GM21528 (cell line): ENCODE data around the gene L3MBTL3.

Source experiments
- ATAC-seq: cut with Tn5 transposase; IDR thresholded peaks from one replicate; pipeline ENCODE4 v1.9.1; 2021; ENCODE audit warnings: mild to moderate bottlenecking, moderate library complexity; ENCODE audit not compliant: unreplicated experiment, low FRiP score

Gene L3MBTL3

GRCh38 chr6:130018292-130018743 is at the start of gene L3MBTL3:
Gene L3MBTL3 (plus strand): TSS chr6:130018581. CDS start chr6:130042700, 24,119 bp downstream.
- peak; percentile 71 for ATAC-seq

DNA sequence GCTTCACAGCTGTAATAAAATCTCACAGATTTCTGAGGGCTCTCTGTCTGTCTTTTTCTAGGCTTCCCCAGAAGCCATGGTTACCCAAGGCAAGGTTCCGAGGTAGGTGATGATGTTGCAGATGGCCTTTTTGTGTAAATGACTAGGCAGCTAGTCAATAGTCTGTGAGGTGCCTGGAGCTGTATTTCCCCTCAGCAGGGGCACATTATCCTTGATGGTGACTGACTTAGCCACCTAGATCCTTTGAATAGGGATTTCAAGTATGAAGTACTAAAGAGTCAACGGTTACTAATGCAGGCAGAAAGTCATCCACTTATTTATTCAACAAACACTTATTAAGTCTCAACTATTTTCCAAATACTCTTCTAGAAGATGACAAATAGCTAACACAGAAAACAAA is 49.3 kb upstream of the L3MBTL3 start:
- ATAC-seq: no peak

GRCh38 chr6:129976110-129976509 is 42.3 kb upstream of the L3MBTL3 start:
- no peak for ATAC-seq

- ATAC-seq: no peak
These were observed 40.0 kb upstream of the L3MBTL3 start for GRCh38 chr6:129978148-129978916.

DNA sequence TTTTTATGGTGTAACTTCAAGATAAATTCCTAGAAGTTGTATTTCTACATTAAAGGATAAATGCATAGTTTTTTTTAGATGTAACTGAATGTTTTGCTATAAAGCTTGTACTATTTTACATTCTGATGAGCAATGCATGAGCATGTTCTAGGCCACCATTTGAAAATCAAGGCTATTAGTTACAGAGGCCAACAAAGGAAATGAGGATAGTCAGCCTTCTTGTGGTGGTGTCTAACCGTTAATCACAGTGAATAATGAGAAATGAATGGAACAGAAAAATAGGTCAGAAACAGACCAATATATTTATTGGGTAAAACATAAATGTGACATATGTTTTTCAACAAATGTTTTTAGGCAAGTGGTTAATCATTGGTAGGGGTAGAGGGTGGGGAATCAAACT is 37.6 kb upstream of the L3MBTL3 start:
- no peak for ATAC-seq

- ATAC-seq: no peak
These were observed 36.8 kb upstream of the L3MBTL3 start for GRCh38 chr6:129981598-129981997.

GRCh38 chr6:129989396-129989795 is 29.0 kb upstream of the L3MBTL3 start:
- ATAC-seq: no peak

GRCh38 chr6:129992881-129993280 is 25.5 kb upstream of the L3MBTL3 start:
- ATAC-seq: no peak

- ATAC-seq: no peak
These were observed 24.0 kb upstream of the L3MBTL3 start for GRCh38 chr6:129994410-129994809.

DNA sequence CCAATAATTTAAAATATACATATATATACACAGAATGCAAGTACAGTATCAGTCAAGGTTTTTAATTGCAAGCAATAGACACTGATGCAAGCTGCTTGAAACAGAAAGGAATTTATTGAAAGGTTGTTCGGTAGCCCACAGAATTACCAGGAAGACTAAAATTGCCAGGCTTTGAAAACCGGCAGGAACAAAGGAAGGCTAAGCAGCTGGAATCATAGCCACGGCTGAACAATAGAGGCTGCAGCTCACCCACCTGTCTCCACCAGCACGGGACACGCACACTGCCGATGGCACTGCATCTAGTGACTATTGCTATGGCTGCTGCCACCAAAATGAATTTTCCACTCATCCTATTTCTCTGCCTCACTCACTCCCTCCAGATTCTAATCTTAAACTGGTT is 22.0 kb upstream of the L3MBTL3 start:
- no peak for ATAC-seq

- no peak for ATAC-seq
These were observed 17.6 kb upstream of the L3MBTL3 start for GRCh38 chr6:130000526-130001421.

DNA sequence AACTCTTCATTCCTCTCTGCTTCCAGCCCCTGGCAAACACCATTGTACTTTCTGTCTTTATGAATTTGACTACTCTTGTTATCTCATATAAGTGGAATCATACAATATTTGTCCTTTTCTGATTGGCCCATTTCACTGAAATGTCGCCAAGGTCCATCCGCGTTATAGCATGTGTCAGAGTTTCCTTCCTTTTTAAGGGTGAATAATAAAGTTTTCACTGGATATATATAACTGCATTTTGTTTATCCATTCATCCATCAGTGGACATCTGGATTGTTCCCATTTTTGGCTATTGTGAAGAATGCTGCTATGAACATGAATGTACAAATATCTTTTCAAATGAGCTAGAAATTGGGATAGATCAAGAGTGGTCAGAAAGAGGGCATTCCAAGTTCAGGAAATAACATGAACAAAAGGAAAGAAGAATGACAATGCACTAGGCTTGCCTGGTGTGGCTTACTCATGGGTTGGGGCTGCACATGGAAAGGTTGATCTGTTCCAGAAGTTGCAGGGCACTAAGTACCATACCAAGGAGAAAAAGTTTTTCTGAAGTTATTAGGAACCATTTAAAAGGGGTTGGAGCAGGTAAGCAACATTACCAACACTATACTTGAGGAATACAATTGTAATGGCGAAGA is 10.0 kb upstream of the L3MBTL3 start:
- no peak for ATAC-seq

GRCh38 chr6:130009146-130009545 is 9.2 kb upstream of the L3MBTL3 start:
- no peak for ATAC-seq

GRCh38 chr6:130010387-130010786 is 8.0 kb upstream of the L3MBTL3 start:
- ATAC-seq: no peak

DNA sequence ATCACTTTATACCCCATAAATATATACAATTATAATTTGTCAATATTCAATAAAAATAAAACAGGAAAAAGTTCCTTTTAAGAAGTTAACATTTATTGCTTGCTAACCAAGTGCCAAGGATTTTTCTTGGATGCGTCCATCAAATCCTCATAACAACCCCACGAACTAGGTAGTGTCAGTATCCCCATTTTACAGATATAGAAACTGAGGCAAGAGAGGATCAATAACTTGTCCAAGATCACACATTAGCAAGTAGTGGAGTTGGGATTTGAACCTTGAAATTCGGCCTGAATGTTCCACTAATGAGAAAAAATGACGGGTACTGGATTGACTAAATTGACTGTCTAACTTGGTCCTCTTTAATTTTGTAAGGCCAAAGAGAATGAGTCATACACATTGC is 5.7 kb upstream of the L3MBTL3 start:
- ATAC-seq: no peak

GRCh38 chr6:130018744-130019325 is 454 bp downstream of the L3MBTL3 start:
- ATAC-seq: peak; percentile 38

DNA sequence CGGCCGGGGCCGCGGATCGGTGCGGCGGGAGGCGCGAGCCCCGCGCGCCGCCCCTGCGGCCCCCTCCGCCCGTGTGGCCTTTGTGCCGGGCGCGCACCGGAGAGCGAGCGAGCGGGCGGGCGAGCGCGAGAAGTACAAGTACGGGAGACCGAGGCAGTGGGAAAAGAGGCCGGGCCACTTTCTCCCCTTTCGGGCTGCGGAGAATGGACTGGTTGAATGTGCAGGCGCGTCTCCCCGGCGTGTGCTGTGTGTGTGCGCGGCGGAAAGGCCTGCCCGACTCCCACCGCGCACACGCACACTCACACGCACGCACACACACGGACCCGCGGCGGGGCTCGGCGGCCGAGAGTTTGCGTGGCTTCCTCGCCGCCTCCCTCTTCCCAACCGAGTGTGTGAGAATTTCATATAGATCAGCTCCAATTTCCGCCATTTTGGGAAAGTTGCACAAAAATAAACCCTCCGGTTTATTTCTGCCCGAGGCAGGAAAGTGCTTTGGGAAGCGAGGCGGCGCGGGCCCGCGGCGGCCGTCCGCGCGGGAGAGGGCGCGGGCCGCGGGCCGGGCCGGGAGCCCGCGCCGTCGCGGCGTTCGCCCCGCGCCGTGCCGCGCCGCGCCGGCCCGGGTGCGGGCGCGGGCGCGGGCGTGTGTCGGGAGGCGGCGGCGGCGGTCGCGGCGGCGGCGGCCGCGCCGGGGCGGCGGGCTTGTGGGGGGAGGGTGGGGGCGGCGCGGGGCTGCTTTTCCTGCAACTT is 1.1 kb downstream of the L3MBTL3 start:
- peak; percentile 32 for ATAC-seq

DNA sequence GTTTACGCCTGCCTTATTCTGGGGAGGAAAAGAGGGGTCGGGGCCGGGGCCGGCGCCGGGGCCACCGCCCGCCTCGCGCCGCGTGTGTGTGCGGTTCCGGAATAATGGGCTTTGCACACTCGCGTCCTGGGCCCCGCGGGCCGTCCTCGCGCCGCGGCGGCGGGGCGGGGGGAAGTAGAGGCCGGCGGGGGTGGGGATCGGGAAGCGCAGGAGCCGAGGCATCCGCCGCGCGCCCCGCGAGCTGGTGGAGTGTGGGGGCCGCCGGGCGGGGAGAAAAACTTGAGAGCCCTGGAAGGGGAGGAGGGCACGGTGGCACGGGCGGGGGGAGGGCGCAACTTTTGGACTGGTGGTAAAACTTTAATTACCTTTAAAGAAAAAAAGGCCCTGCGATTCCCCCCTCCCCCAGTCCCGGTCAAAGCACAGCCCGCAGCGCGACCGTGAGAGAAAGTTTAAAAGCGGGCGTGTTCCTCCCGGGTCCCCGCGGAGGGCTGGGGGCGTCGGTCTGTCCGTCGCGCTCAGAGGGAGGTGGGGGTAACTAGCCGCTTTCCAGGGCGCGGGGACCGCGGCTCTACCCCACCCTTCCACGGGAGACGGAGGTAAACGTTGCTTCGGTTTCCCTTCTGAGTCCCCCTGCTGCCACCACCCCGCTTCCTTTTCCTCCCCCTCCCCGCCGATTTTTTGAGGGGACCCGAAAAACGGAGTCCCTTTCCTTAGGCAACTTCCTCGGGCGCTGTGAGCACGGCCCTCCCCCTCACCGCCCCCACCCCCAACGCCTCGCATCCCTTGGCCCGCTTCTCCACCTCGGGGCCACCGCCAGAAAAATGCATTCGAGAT is 1.9 kb downstream of the L3MBTL3 start:
- no peak for ATAC-seq
